Superior temporal gyrus (tissue), 1 donor: ENCODE results near the gene TBC1D4.

Experiments
- DNase-seq: peaks from one replicate; pipeline ENCODE4 v3.0.0-alpha.2; 2016; ENCODE audit errors: extremely low spot score

TBC1D4 gene

DNA sequence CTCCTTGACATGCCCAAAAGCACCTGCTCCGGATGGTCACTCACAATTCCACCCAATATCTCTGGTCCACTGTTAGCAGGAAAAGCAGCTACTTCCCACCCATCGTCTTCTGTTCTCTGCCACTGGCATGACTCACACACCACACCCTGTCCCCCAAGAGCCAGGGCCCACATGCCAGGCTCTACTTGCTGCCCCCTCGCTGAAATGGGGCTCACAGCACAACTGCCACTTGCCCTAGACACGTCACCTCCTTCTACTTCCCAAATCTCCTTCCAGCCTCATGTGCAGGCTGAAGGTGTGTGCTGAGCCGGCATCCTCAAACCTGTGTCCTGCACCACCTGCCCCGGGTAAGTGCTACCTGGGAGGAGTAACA lies 65.0 kb downstream of the TBC1D4 start:
- no peak for DNase-seq

DNA sequence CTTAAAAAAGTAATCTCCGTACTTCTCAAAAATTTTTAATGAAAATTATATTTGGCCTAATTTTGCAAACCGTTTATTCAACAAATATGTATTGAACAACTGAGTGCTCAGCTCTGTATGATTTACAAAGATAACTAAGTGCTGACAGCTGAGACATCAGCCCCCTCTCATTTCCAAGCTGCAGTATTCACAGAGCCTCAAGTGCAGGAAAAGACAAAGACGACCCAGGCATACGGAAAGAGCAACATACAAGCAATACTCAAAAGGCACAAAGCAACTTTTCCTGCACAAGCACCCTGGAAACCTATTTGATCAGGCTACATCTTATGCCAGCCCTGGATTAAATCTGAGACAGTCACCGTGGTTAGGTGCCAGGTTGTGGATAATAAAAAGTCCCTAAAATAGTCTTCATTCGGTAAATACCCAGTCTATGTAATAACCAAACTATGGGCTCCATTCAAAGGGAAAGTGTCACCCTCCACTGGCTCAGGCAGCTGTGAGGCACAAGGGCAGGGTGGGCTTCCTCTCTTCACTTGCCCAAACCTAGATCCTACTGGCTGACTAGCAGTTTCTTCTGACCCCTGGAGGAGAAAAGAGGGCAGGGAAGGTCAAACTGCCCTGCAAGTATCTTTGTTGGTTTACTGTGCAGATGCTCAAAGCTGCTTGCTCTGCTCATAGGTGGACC lies 65.5 kb downstream of the TBC1D4 start:
- no peak for DNase-seq

DNA sequence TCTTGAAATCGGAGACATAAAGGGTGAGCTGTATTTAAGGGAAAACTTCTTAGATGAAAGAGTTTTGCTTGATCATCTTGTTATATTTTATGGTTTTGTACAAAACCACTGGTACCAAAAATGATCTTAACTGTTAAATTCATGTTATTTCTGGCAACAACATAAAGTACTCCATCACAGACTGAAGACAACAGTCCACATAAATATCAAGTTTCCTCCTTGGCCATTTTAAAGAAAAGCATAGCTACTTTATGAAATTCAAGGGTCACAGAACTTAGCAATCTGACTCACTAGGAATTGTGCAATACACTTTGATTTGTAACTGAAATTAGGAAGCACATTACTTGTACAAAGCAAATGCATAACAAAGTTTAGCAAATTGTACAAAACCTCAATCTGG lies 66.3 kb downstream of the TBC1D4 start:
- no peak for DNase-seq

DNA sequence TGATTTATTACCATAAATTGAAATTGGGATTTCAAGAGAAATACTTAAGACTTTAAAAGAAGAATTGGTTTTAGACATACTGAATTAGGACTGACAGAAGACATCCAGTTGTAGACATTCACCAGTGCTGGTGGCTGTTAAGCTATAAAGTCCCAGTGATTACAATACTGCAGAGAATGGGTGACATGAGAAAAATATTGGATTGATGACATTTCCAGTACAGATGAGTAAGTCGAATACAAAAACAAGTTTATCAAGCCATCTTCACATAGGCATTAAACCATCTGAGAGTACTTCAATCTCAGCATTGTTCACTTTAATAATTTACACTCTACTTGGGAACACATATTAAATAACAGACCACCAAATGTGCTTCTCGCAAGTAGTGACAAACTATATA lies 66.8 kb downstream of the TBC1D4 start:
- no peak for DNase-seq

DNA sequence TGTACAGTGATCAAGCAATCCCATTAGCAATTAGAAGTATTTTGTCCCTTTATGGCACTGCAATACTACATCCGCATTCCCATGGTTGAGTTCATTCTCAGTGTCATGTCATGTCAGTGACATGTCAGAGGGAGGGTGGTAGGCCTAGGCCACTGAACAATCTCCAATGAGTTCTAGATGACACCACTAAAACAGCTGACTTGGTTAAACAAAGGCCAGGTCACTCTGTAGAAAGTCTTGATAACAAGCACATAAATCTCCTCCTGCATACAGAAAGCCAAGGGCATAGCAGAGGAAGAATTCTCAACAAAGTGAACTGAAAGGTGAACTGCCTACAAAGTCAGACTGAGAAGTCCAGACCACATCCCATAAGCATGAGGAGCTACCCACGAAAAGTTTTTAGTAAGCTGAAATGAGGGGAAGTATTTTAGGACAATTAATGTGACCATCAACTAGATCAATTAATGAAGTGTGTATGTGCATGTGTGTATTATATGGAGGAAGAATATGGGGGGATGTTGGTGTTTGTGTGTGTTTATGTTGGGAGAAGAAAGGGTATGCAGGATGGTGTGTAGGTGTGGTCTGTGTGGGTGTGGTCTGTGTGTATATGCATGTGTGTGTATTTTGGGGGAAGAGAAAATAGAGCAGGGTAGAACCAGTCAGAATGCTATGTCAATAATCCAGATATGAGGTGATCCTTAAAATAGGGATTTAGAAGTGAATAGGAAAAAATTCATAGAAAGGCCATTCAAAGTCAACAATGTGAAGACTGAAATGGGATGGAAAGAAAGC lies 67.7 kb downstream of the TBC1D4 start:
- no peak for DNase-seq

DNA sequence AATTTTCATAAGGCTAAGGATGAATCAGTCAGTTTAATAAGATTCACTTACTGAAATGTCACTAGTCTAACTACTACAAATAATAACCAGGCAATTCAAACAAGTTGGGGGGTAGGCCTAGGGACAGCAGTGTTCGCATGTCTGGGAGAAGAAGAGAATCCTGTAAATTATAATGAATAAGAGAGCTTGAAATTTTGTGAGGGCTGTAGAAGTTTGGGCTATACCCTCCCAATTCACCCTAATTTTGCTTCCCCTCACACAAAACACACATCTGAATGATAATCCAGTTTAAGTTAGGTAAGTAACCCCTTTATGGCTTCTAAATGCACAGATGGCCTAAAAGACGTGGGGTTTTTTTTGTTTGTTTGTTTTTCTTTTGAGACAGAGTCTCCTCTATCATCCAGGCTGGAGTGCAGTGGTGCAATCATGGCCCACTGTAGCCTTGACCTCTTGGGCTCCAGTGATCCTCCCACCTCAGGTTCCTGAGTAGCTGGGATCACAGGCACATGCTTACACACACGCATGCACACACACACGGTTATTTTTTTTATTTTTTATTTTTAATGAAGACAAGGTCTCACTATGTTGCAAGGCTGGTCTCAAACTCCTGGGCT lies 69.9 kb downstream of the TBC1D4 start:
- no peak for DNase-seq

DNA sequence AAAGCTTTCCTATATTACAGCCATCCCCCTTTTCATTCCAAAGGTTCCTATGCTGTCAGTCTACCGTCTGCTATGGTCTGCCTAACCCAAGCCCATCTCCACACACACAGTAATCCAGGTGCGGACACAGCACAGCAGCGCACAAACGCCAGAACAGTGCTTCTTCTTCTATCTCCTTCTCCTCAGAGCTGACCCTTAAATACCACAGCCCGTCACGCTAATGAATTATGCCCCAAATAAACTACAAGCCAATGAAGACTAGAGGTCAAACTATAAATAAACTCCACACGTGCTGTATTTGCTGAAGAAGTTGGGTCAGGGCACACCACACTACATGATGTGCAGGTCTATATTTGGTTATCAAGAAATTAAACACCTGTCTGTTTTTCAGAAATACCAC lies 71.8 kb downstream of the TBC1D4 start:
- DNase-seq: no peak

DNA sequence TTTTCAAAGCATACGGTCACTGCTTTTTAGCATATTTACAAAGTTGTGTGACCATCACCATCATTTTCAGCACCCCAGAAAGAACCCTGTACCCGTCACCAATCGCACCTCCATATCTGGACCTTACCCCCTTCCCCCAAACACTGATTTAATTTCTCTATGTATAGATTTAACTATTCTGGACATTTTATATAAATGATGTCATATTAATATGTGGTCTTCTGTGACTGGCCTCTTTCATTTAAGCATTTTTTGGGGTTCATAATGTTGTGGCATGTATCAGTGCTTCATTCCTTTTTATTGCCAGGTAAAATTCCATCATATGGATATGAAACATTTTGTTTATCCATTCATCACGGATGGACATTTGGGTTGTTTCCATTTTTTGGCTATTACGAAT lies 74.0 kb downstream of the TBC1D4 start:
- DNase-seq: no peak

DNA sequence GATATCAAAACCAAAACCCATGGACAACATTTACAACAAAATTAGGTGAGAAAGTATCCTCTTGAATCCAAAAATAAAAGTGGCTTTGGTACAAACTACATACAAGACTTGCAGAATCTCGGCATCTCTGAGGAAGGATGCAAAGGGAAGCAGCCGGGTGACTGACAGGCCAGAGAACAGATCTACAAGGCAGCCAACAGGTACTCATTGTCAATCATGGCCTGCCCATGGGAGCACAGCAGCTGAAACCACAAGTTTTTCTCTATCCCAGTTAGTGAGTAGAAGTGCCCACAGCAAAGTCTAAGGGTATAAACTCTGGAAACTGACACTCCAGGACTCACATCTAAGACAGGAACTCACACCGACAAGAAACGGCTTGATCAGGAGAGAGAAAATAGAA lies 74.5 kb downstream of the TBC1D4 start:
- DNase-seq: no peak

DNA sequence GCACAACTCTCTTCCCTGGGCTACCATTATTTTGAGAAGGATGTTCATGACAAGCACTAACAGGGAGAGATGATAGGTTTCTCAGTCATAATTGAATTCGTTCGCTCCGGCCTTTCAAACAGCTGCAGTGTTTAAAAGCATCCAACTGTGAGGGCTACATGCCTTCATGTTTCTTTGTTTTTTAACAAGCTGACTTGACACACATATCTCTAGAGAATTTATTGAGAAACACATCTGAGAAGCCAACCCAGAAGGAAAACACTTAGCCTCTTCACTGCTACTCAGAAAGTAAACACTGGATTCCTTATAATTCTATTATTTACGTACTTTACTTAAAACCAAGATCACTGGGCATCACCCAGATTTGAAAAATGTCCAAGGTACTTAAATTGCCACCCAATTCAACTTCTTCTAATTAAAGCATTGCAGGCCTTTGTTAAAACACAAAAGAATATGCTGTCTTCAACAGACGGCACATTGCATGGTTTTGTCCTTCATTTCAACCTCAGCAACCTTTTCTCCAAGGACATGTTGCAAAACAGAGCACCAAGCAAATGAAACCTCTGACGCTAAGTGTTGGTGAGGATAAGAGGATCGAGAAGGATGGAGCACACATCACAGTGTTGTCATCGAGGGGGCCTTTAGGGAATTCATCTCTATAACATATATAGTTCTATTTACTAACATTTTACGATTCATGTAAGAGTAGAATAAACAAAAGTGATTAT lies 75.8 kb downstream of the TBC1D4 start:
- no peak for DNase-seq

DNA sequence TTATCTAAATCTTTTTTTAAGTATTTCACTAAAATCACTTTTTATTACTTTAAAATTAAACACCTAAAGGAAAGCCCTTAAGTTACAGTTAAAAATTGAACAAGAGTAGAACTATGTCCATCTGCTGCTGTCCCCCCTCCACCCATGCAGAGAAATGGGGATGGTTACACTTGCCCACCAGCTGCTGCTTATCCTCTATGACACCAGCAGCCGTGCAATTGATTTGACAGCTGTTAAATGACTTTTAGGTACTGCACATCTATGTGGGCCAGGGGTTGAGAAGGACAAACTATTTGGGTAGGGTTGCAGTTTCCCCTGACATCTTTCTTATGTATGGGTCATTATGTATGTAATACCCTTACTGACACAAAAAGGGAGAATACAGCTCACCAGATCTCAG lies 77.2 kb downstream of the TBC1D4 start:
- no peak for DNase-seq

DNA sequence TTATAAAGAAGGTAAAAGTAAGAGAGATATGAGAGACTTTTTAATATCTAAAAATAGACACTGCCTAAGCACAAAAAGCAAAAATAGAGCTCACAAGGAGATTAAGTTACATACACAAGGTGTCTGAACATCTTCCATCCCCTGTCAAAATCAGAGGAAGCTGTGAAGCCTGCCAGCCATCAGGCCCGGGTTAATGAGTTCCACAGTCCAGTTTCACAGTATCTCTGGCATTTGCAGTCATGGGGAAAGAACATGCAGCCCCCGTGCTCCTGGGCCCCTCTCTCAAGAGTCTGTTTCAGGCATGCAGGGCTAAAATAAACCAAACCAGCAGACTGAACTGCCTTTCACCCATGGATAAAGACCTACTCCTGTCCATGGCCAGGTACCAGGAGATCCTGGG lies 79.2 kb downstream of the TBC1D4 start:
- no peak for DNase-seq

DNA sequence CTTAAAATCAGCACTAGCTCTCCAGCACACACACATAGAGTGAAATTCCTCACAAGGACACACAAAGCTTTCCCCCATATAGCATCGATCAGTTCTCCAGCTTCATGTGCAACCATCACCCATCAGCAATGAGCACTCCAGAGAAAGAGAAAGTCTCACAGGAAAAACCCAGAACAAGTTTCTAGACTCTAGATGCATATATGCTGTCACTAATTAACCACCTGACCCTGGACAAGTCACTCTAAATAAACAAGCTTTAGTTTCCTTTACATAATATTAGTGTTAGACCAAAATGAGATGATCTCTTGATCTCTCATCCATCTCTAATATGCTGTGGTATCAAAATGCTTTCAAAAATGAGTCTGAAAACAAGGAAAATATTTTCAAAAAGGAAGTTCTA lies 81.2 kb downstream of the TBC1D4 start:
- DNase-seq: no peak

DNA sequence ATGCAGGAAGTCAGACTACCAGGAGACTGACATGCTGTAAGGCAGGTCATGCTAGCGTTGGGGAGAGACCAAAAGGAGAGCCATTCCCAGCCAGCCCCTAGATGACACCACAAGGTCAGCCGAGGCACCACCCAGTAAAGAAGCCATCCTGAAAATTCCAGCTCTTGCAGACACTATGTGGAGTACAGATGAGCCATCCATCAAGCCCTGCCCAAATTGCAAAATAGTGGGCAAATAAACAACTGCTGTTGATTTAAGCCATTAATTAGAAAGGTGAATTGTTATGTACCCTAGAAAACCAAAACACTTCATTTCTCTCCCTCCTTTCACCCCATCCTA lies 82.1 kb downstream of the TBC1D4 start:
- no peak for DNase-seq

DNA sequence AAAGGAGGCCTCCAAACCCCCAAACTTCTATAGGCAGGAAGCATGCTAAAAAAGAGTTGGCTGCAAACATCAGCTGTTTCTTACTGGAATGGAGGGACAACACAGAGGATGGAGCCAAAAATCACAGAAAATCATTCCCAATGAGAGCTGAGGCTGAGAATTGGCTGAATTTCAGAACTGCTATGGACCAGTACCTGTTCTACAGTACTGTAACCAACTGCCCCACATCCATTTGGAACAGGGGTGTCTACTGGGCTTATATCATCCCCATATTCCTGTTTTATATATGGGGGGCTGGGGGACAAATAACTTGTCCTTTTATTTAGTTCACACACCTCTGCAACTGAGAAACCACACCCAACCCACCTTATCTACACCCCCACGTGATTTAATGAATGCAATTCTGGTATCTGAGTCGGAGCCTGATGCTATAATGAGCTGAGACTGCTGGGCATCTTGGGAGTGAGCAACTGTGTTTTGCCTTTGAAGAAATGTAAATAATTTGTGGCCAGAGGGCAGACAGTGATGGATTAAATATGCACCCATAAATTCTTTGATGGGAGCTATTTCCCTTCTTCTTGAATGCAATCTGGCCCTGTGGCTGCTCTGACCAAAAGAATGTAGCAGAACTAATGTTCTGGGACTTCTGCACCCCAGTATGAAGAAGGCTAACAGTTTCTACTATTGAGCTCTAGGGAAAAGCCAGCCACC lies 82.6 kb downstream of the TBC1D4 start:
- DNase-seq: no peak

DNA sequence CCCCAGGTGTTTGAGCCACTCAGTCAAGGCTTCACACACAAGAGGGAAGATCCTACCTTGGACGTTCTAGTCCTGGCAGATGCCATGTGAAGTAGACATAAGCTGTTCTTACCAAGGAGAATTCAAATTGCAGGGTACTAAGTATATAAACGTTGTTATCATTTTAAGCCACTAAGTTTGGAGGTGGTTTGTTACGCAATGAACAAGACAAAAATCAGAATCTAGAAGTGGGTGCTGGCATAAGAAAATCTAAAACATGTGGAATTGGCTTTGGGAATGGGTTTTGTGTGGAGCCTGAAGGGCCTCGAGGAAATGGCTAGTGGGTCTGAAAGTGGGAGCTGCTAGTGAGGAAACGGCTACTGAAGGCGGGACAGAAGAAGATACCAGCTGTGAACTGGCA lies 83.9 kb downstream of the TBC1D4 start:
- no peak for DNase-seq

DNA sequence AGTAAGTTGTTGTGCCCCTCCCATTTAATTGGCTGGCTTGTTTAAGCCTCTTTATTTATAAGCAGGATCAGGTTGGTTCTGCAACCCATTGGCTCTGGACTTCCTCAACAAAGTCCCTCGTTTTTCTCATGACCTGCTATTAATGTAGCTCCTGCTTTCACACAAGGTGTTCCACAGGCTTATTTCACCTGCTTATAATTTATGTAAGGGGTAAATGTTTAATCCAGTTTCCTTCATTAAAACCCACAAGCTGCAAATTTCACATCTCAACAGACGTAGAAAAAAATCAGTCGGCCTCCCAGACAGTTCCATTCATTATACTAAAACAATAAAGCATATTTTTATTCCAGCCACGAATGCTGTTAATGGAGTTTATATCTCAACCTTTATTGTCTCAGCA lies 86.1 kb downstream of the TBC1D4 start:
- no peak for DNase-seq

DNA sequence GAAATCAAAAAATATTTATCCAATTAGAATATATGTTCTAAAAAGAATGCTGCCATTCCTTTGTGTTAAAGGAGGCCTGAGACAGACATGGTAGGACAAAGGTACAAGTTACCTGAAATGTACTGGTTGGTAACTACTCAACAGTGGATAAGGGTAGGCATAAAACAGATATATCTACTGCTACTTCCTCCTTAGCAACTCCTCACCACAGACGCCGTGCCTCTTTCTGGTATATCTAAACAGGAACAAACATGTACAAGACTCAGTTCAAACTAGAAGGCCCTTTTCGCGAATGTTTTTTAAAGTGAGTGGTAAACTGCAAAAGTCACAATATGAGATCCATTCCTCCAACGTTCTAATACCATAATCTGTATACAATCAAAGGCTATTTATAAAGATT lies 86.9 kb downstream of the TBC1D4 start:
- no peak for DNase-seq

DNA sequence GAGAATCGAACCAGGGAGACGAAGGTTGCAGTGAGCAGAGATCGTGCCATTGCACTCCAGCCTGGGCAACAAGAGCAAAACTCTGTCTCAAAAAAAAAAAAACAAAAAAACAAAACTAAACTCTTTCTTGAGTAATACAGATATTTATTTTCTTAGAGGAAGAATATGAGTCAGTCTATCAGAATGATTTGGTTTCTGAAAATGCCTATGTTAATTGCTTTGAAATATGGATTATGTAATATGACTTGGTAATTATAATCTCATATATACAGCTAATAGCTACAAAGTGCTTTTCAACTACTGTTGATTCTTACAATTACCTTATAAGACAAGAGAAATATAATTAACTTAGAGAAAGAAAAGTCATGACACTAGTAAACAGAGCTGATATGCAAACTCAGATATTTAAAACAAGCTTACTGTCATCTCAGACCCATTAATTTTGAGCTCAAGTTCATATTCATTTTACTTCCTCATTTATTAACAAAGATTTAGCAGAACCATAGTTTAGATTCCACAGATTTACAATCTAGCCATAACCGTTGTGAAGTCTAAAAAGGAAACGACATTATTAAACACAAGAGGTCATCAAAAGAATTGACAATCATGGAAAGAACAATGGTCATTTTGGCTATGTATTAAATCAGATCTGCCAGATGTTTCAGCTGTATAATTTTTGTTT lies 88.0 kb downstream of the TBC1D4 start:
- no peak for DNase-seq

DNA sequence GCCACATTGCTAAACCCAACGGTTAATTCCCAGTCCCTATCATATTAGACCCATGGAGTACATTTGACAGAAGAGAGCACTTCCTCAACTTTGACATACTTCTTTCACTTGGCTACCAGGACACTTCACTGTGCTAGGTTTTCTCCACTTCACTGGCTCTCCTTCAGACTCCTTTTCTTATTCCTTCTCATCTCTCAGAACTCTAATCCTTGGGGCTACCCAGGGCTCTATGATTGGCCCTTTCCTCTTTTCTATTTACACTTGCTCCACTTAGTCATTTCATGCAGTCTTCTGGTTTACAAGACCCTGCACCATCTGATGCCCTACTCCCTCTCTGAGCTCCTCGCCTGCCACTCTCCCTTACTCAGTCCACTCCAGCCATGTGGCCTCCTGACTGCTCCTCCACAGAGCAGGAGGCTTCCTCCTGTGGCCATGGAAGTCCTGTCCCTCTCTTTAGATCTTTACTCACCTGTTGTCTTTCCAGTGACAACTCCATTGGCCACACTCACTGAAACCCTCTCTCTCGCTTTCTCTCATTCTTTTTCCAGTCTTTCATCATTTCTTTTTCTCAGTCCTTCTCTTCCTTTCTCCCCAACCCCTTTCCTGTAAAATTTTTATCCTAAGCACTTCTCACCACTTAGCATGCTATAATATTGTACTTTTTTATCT lies 90.4 kb downstream of the TBC1D4 start:
- DNase-seq: no peak

DNA sequence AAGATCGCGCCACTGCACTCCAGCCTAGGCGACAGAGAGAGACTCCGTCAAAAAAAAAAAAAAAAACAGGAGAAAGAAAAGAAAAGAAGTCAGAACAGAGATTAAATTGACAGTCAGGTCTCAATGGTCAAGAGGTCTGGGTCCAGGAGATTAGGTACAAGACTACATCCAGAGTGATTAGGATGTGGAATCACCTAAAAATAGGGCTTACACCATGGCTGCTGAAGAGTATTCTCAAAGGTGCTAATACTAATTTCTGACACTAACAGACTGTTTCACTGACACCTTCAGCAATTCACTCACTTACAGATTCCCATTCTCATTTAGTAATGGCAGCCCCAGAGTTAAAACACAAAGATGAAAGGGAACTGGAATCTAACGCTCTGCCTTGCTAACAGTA lies 91.7 kb downstream of the TBC1D4 start:
- no peak for DNase-seq
